Stimulated activated CD4-positive, alpha-beta T cell treated with anti-CD3 and anti-CD28 coated beads, Interleukin-12 subunit alpha, Interleukin-12 subunit beta, amount 100 ng/mL, for 48 hours (primary cell): Measurements from ENCODE around the gene BSN.

ENCODE experiments used
- DNase-seq, 3 donors: peaks; one replicate each; pipeline ENCODE4 v3.0.0-alpha.2; 2020; ENCODE audit warnings: low read depth in 2 of 3, low spot score in 1 of 3

BSN gene

GRCh38 chr3:49593041-49593440 is 38.8 kb downstream of the BSN start:
- DNase-seq, result no peak

DNA sequence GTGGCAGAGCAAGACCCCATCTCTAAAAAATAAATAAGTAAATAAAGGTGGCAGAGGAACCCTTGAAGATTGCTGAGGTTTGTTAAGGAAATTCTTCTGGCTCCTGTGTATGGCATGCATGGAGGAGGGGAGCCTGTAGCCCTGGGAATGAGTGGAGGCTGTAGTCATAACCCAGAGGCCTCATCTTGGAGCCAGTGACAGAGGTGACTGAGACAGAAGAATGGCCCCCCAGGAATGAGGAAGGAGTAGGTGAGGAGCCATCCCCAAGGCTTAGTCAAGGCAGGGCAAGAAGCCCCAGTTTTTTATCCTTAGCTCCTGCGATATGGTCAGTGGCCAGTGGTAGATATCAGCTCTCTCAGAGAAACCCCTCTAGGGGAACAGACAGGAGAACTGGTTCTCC is 46.5 kb downstream of the BSN start:
- DNase-seq, result no peak

- DNase-seq, result no peak
These were observed 47.2 kb downstream of the BSN start for GRCh38 chr3:49601358-49602048.

DNA sequence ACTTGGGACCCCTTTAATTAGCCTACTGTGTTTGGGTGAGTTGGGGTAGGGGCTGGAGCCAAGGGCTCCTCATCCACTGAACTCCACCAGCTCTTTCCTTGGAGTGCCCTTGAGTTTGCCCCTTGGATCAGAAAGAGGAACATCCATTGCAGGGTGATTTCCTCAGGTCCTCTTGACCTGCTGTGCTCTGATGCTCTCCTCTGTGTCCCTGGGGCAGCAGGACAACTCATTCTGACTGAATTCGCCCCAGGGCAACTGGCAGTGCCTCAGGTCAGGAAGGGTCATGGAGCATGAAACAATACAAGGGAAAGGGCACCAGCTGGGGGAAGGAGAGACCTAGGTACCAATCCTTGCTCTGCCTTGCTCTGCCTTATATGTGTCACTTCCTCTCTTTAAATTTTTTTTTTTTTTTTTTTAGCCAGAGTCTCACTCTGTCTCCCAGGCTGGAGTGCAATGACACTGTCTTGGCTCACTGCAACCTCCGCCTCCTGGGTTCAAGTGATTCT is 47.8 kb downstream of the BSN start:
- no peak for DNase-seq

DNA sequence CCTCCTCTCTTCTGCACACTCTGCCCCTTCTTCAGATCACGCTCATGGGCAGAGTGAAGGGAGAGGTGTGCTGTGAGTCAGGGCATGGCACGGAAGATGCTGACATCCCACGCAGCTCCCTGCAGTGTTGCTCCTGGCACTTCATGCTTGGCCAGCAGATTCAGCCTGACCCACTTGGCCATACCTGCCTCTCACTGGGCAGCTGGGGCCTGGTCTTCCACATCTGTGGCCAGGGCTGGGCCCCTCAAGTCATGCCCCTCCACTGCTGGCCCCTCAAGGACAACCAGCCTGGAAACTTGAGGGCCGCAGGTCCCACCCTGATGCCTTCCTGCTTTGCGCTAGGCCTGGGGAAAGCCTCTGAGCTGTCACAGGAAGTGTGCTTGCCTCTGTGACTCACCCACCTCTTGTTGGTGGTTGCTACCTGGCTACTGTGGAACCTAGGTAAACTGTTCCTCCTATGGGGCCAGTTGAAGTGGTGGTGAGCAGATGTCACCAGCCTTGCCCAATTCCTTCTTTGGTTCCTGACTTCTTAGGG is 48.7 kb downstream of the BSN start:
- peak; percentile 18 to 38 (median 23) for DNase-seq

GRCh38 chr3:49606427-49606826 is 52.1 kb downstream of the BSN start:
- no peak for DNase-seq

GRCh38 chr3:49607105-49607591 is 52.9 kb downstream of the BSN start:
- DNase-seq, result no peak

GRCh38 chr3:49607796-49608195 is 53.5 kb downstream of the BSN start:
- no peak for DNase-seq

GRCh38 chr3:49609314-49609713 is 55.0 kb downstream of the BSN start:
- no peak for DNase-seq

DNA sequence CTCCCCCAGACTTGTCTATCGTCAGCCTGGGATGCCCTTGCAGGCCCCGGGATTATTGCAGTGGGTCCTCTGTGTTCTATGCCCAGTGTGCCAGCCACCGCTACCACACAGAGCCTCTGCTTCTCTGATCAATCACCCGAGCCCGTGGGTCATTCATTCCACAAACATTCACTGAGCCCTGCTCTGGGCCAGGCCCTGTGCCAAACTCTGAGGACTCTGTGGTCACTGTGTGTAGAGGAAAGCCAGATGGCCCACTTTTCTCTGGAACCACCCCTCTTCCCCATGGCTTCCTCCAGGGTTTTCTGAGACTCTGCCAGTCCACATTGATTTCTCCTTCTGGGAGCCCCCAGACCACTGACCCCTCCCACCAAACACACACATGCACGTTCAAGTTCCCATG is 55.5 kb downstream of the BSN start:
- DNase-seq, result no peak

GRCh38 chr3:49610666-49611280 is 56.5 kb downstream of the BSN start:
- DNase-seq, result no peak

GRCh38 chr3:49611291-49611690 is 57.0 kb downstream of the BSN start:
- no peak for DNase-seq

- DNase-seq, result no peak
These were observed 57.4 kb downstream of the BSN start for GRCh38 chr3:49611719-49612118.

DNA sequence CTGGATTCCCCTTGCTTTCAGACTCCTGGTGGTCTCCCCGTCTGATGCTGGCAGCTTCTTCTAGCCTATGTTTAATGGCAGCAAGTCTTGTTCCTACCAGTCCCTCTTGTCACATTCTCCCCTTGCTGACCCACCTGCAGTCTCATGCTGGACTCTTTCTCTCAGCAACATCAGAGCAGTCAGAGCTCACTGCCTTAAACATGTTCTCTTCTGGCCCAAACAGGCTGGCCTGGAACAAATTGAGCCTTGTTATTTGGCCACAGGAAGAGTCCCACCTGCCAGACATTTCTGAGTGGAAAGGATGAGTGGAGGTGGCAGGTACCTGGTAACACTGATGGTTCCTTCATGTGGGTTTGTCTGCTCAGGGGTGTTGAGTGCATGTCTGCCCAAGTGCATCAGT is 60.7 kb downstream of the BSN start:
- no peak for DNase-seq

GRCh38 chr3:49616061-49616460 is 61.8 kb downstream of the BSN start:
- DNase-seq, result no peak

GRCh38 chr3:49616491-49616941 is 62.2 kb downstream of the BSN start:
- DNase-seq, result no peak

GRCh38 chr3:49617390-49618013 is 63.2 kb downstream of the BSN start:
- no peak for DNase-seq

DNA sequence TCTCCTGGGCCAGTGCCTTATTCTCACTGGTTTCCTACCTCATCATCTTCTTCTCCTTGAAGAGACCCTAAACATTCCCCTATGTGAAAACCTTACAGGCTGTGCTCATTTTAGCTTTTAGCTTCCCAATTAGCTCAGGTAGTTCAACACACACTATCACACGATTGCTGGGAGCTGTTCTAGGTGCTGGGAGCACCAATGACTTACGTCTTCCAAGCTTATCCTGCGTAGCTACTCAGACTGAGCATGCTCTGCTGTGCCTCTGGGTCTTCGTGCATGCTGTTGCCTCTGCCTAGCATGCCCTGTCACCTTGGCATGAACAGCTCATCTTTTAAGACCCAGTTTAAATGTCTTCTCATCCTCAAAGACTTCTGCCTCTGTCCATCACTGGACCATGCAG is 64.1 kb downstream of the BSN start:
- no peak for DNase-seq

GRCh38 chr3:49619649-49620048 is 65.4 kb downstream of the BSN start:
- no peak for DNase-seq

- no peak for DNase-seq
These were observed 66.5 kb downstream of the BSN start for GRCh38 chr3:49620728-49621127.

GRCh38 chr3:49623071-49623470 is 68.8 kb downstream of the BSN start:
- DNase-seq, result no peak

GRCh38 chr3:49625071-49625470 is 70.8 kb downstream of the BSN start:
- DNase-seq, result no peak
